Right forelimb (tissue), 1 donor: ENCODE data around the gene PRM3.

ENCODE experiments used
- DNase-seq: peaks from one replicate; pipeline ENCODE4 v3.0.0-alpha.2; 2018

PRM3 gene

GRCh38 chr16:11272921-11273720 lies at the start of gene PRM3:
Gene PRM3 (minus strand): TSS chr16:11273629. CDS start chr16:11273595, 34 bp downstream.
- no peak for DNase-seq

GRCh38 chr16:11322823-11323222 lies 49.4 kb upstream of the PRM3 start:
- no peak for DNase-seq

GRCh38 chr16:11321662-11322061 lies 48.2 kb upstream of the PRM3 start:
- DNase-seq = no peak

- DNase-seq = no peak
Measured at GRCh38 chr16:11320170-11320569, 46.7 kb upstream of the PRM3 start.

- DNase-seq = no peak
Measured at GRCh38 chr16:11319529-11320146, 46.2 kb upstream of the PRM3 start.

- no peak for DNase-seq
Measured at GRCh38 chr16:11318817-11319216, 45.4 kb upstream of the PRM3 start.

- no peak for DNase-seq
Measured at GRCh38 chr16:11316331-11317015, 43.0 kb upstream of the PRM3 start.

- DNase-seq = no peak
Measured at GRCh38 chr16:11315510-11315909, 42.1 kb upstream of the PRM3 start.

- DNase-seq = no peak
Measured at GRCh38 chr16:11314309-11314894, 41.0 kb upstream of the PRM3 start.

- DNase-seq = no peak
Measured at GRCh38 chr16:11313493-11314308, 40.3 kb upstream of the PRM3 start.

GRCh38 chr16:11312718-11313492 lies 39.5 kb upstream of the PRM3 start:
- no peak for DNase-seq

- no peak for DNase-seq
Measured at GRCh38 chr16:11310997-11311561, 37.6 kb upstream of the PRM3 start.

- no peak for DNase-seq
Measured at GRCh38 chr16:11310634-11310977, 37.2 kb upstream of the PRM3 start.

GRCh38 chr16:11309895-11310633 lies 36.6 kb upstream of the PRM3 start:
- DNase-seq = no peak

- no peak for DNase-seq
Measured at GRCh38 chr16:11308493-11309283, 35.3 kb upstream of the PRM3 start.

GRCh38 chr16:11307639-11308492 lies 34.4 kb upstream of the PRM3 start:
- DNase-seq = no peak

- no peak for DNase-seq
Measured at GRCh38 chr16:11306997-11307638, 33.7 kb upstream of the PRM3 start.

GRCh38 chr16:11306381-11306780 lies 33.0 kb upstream of the PRM3 start:
- DNase-seq = no peak
